DND-41 (cell line): Measurements from ENCODE around the gene ELMO2.

Experiments used
- EZH2 ChIP-seq: IDR thresholded peaks from 3 replicates; pipeline ENCODE4 v1.6.1; 2012; ENCODE audit warnings: borderline replicate concordance, low read depth, mild to moderate bottlenecking, moderate library complexity, low read length, inconsistent platforms; ENCODE audit not compliant: severe bottlenecking
- TF ChIP-seq, protein P1 (sequence below): IDR thresholded peaks from 2 replicates; pipeline ENCODE4 v1.5.1; 2012; ENCODE audit warnings: borderline replicate concordance, low read length, moderate library complexity, mild to moderate bottlenecking; ENCODE audit not compliant: poor library complexity, severe bottlenecking; ENCODE audit errors: extremely low read depth

DNA sequence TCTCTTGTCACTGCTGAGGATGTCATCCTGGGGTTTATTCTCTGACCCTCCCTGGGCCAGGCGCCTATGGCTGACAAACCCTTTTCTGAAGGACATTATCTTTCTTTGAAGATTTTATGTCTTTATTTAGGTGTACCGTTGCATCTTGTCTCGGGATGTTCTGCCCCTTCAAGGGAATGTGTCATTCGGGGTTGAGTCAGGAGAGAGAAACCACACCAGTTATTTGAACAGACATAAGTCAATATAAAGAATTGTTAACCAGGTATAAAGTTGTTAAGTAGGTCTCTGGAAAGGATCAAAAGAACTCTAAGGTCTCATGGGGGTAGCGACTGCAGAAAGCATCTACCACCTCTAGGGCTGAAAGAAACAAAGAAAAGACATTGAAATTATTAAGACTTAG, 8.2 kb upstream of the ELMO2 start:
- TF ChIP-seq, protein P1, sequence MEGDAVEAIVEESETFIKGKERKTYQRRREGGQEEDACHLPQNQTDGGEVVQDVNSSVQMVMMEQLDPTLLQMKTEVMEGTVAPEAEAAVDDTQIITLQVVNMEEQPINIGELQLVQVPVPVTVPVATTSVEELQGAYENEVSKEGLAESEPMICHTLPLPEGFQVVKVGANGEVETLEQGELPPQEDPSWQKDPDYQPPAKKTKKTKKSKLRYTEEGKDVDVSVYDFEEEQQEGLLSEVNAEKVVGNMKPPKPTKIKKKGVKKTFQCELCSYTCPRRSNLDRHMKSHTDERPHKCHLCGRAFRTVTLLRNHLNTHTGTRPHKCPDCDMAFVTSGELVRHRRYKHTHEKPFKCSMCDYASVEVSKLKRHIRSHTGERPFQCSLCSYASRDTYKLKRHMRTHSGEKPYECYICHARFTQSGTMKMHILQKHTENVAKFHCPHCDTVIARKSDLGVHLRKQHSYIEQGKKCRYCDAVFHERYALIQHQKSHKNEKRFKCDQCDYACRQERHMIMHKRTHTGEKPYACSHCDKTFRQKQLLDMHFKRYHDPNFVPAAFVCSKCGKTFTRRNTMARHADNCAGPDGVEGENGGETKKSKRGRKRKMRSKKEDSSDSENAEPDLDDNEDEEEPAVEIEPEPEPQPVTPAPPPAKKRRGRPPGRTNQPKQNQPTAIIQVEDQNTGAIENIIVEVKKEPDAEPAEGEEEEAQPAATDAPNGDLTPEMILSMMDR: no peak
- no peak for TF ChIP-seq EZH2
